ENCODE results near the gene MICAL2.

The MICAL2 gene

GRCh38 chr11:12292766-12293165, 182.4 kb downstream of the MICAL2 start:
- in situ Hi-C loops (cut with MboI; ENCODE audit: low sequenced_read_pairs) = no loop called here

GRCh38 chr11:12293486-12293885, 183.1 kb downstream of the MICAL2 start:
- DNase-seq (ENCODE audit: low spot score in 2 of 2) = no peak
- in situ Hi-C loops (cut with MboI; ENCODE audit: low sequenced_read_pairs) = no loop called here
- no peak overlapping the region for H3K4me3 ChIP-seq
- no peaks in the 10 kb centered on the region for H3K36me3 ChIP-seq (replicated peaks)
- H3K9me3 ChIP-seq = no peaks in the 10 kb centered on the region
- no peaks in the 10 kb centered on the region for H3K27me3 ChIP-seq (ENCODE audit: low read depth)
- H3K4me1 ChIP-seq = peaks cover 5% of the 10 kb centered on the region

More at GRCh38 chr11:12292766-12293165, 182.4 kb downstream of the MICAL2 start:
- H3K27me3 ChIP-seq (ENCODE audit: low read depth) = no peaks in the 10 kb centered on the region
- no peak overlapping the region for H3K4me3 ChIP-seq
- H3K9me3 ChIP-seq = no peaks in the 10 kb centered on the region
- no peaks in the 10 kb centered on the region for H3K36me3 ChIP-seq (replicated peaks)
- peaks cover 8% of the 10 kb centered on the region for H3K4me1 ChIP-seq
- no peak for DNase-seq (ENCODE audit: low spot score in 2 of 2)

GRCh38 chr11:12294613-12295012, 184.2 kb downstream of the MICAL2 start:
- H3K9me3 ChIP-seq = no peaks in the 10 kb centered on the region; the same call in 1 of the 2 replicates
- H3K4me3 ChIP-seq = no peak overlapping the region
- H3K36me3 ChIP-seq (replicated peaks) = no peaks in the 10 kb centered on the region
- in situ Hi-C loops (cut with MboI; ENCODE audit: low sequenced_read_pairs) = no loop called here
- no peak for DNase-seq (ENCODE audit: low spot score in 2 of 2)
- no peaks in the 10 kb centered on the region for H3K4me1 ChIP-seq
- H3K27me3 ChIP-seq (ENCODE audit: low read depth) = no peaks in the 10 kb centered on the region

GRCh38 chr11:12295943-12296342, 185.6 kb downstream of the MICAL2 start:
- no peak for DNase-seq (ENCODE audit: low spot score in 2 of 2)
- H3K4me1 ChIP-seq = no peaks in the 10 kb centered on the region
- no peaks in the 10 kb centered on the region for H3K36me3 ChIP-seq (replicated peaks)
- H3K9me3 ChIP-seq = no peaks in the 10 kb centered on the region; the same call in 1 of the 2 replicates
- in situ Hi-C loops (cut with MboI; ENCODE audit: low sequenced_read_pairs) = no loop called here
- no peaks in the 10 kb centered on the region for H3K27me3 ChIP-seq (ENCODE audit: low read depth)
- H3K4me3 ChIP-seq = no peak overlapping the region

- no peaks in the 10 kb centered on the region for H3K27me3 ChIP-seq (ENCODE audit: low read depth)
- no peak for DNase-seq (ENCODE audit: low spot score in 2 of 2)
- H3K4me1 ChIP-seq = no peaks in the 10 kb centered on the region
- H3K4me3 ChIP-seq = no peak overlapping the region
- H3K36me3 ChIP-seq (replicated peaks) = no peaks in the 10 kb centered on the region
- no peaks in the 10 kb centered on the region; the same call in 1 of the 2 replicates for H3K9me3 ChIP-seq
- in situ Hi-C loops (cut with MboI; ENCODE audit: low sequenced_read_pairs) = no loop called here
Measured at GRCh38 chr11:12298610-12299009, 188.2 kb downstream of the MICAL2 start.

- Histone ChIP-seq H3K27me3 (ENCODE audit: low read depth) (no peaks in the 10 kb centered on the region), H3K36me3 (replicated peaks) (no peaks in the 10 kb centered on the region), H3K4me3 (no peak overlapping the region), H3K9me3 (no peaks in the 10 kb centered on the region; the same call in 1 of the 2 replicates), H3K4me1 (peaks cover 2% of the 10 kb centered on the region)
- DNase-seq (ENCODE audit: low spot score in 2 of 2) = no peak
- in situ Hi-C loops (cut with MboI; ENCODE audit: low sequenced_read_pairs) = no loop called here
Measured at GRCh38 chr11:12301379-12301778, 191.0 kb downstream of the MICAL2 start.

- no peak overlapping the region for H3K4me3 ChIP-seq
- peaks cover 9% of the 10 kb centered on the region for H3K4me1 ChIP-seq
- in situ Hi-C loops (cut with MboI; ENCODE audit: low sequenced_read_pairs) = no loop called here
- H3K27me3 ChIP-seq (ENCODE audit: low read depth) = no peaks in the 10 kb centered on the region
- H3K9me3 ChIP-seq = no peaks in the 10 kb centered on the region; the same call in 1 of the 2 replicates
- no peaks in the 10 kb centered on the region for H3K36me3 ChIP-seq (replicated peaks)
- no peak for DNase-seq (ENCODE audit: low spot score in 2 of 2)
Measured at GRCh38 chr11:12303421-12304149, 193.2 kb downstream of the MICAL2 start.

- no peak for DNase-seq (ENCODE audit: low spot score in 2 of 2)
- Histone ChIP-seq H3K36me3 (replicated peaks) (no peaks in the 10 kb centered on the region), H3K9me3 (no peaks in the 10 kb centered on the region), H3K27me3 (ENCODE audit: low read depth) (no peaks in the 10 kb centered on the region), H3K4me1 (peaks cover 12% of the 10 kb centered on the region), H3K4me3 (no peak overlapping the region)
- in situ Hi-C loops (cut with MboI; ENCODE audit: low sequenced_read_pairs) = no loop called here
Measured at GRCh38 chr11:12306830-12307229, 196.4 kb downstream of the MICAL2 start.

GRCh38 chr11:12312132-12312531, 201.7 kb downstream of the MICAL2 start:
- Histone ChIP-seq H3K27me3 (ENCODE audit: low read depth) (no peaks in the 10 kb centered on the region), H3K36me3 (replicated peaks) (no peaks in the 10 kb centered on the region), H3K4me3 (no peak overlapping the region), H3K9me3 (peaks cover 12% of the 10 kb centered on the region; the same call in 1 of the 2 replicates), H3K4me1 (peaks cover 4% of the 10 kb centered on the region; the same call in 1 of the 2 replicates)
- DNase-seq (ENCODE audit: low spot score in 2 of 2) = no peak
- in situ Hi-C loops (cut with MboI; ENCODE audit: low sequenced_read_pairs) = no loop called here
